ENCODE data around the gene HSPB6.
"Not testable (repeated sequence)": the region's sequence is repeated elsewhere in the genome, so short reads cannot be mapped to it uniquely, and the experiment has no call there.

Gene HSPB6

GRCh38 chr19:35756377-35757230, at the start of gene HSPB6:
Gene HSPB6 (minus strand): TSS chr19:35757029. CDS start chr19:35757008, 21 bp downstream.
- no peak for DNase-seq

- no peak for DNase-seq
Measured at GRCh38 chr19:35806597-35806996, 49.8 kb upstream of the HSPB6 start.

- DNase-seq: no peak
Measured at GRCh38 chr19:35805526-35806102, 48.8 kb upstream of the HSPB6 start.

- no peak for DNase-seq
Measured at GRCh38 chr19:35801828-35802227, 45.0 kb upstream of the HSPB6 start.

- DNase-seq: no peak
Measured at GRCh38 chr19:35797663-35798062, 40.8 kb upstream of the HSPB6 start.

- no peak for DNase-seq
Measured at GRCh38 chr19:35796645-35797542, 40.1 kb upstream of the HSPB6 start.

GRCh38 chr19:35795564-35795963, 38.7 kb upstream of the HSPB6 start:
- DNase-seq: not testable (repeated sequence)

GRCh38 chr19:35793381-35794165, 36.7 kb upstream of the HSPB6 start:
- DNase-seq: no peak

- DNase-seq: no peak
Measured at GRCh38 chr19:35792888-35793287, 36.1 kb upstream of the HSPB6 start.

GRCh38 chr19:35792312-35792711, 35.5 kb upstream of the HSPB6 start:
- DNase-seq: no peak

- no peak for DNase-seq
Measured at GRCh38 chr19:35791814-35792279, 35.0 kb upstream of the HSPB6 start.

GRCh38 chr19:35790981-35791813, 34.4 kb upstream of the HSPB6 start:
- no peak for DNase-seq

GRCh38 chr19:35789978-35790944, 33.4 kb upstream of the HSPB6 start:
- DNase-seq: no peak

GRCh38 chr19:35789195-35789977, 32.6 kb upstream of the HSPB6 start:
- no peak for DNase-seq

- no peak for DNase-seq
Measured at GRCh38 chr19:35788205-35788960, 31.6 kb upstream of the HSPB6 start.

- no peak for DNase-seq
Measured at GRCh38 chr19:35787227-35787799, 30.5 kb upstream of the HSPB6 start.

- no peak for DNase-seq
Measured at GRCh38 chr19:35786299-35787160, 29.7 kb upstream of the HSPB6 start.
